ENCODE results near the gene REV3L.
"Not testable (repeated sequence)": the region's sequence is repeated elsewhere in the genome, so short reads cannot be mapped to it uniquely, and the experiment has no call there.

Gene REV3L

DNA sequence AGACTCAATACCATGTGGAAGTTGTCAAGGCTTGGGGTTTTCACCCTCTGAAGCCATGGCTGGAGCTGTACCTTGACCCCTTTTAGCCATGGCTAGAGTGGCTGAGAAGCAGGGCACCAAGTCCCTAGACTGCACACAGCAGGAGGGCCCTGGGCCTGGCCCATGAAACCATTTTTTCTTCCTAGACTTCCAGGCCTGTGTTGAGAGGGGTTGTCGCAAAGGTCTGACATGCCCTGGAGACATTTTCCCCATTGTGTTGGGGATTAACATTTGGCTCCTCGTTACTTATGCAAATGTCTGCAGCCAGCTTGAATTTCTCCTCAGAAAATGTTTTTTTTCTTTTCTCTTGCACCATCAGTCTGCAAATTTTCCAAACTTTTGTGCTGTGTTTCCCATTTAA, 199.3 kb downstream of the REV3L start:
- DNase-seq = no peak

DNA sequence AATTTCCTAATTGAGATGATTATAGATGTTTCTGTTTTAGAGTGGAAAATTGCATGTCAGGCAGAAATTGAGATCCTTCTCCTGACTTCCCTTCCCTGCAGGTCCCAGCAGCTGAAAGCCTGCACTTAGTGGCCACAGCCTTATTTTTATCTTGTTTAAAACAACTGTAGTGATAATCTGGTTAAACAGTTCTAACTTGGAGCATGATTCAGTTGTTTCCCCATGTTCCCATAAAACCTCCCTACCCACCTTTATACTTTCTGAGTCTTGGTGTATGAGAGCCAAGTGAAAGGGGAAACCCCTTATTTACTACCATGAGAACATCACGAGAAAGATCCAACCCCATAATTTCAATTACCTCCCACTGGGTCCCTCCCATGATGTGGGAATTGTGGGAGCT, 200.5 kb downstream of the REV3L start:
- no peak for DNase-seq

DNA sequence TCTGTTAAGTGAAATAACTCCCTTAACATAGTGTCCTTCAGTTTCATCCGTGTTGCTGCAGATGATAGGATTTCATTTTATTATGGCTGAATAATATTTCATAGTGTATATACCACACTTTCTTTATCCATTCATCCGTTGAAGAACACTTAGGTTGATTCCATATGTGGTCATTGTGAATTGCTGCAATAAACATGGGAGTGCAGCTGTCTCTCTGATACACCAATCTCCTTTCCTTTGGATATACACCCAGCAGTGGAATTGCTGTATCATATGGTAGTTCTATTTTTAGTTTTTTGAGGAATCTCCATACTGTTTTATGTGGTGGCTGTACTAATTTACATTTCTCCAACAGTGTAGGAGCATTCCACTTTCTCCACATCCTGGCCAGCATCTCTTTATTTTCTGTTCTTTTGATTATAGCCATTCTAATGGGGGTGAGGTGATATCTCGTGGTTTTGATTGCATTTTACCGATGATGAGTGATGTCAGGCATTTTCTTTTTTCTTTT, 202.5 kb downstream of the REV3L start:
- no peak for DNase-seq

DNA sequence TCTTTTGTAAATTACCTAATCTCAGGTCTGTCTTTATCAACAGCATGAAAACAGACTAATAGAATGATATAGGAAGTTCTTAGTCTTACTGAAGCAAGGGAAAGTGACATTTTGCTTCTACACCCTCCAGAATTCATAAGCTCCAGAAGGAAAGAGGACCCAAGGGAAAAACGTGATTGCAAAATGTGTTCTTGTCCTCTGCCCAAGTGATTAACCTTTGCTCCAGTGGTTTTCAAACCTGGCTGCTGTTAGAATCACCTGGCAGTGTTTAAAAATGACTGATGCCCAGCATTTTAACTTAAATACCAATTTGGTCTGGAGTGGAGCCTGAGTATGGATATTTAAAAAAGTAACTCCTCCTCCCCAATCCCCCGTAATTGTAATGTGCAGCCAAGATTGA, 204.3 kb downstream of the REV3L start:
- DNase-seq = no peak

DNA sequence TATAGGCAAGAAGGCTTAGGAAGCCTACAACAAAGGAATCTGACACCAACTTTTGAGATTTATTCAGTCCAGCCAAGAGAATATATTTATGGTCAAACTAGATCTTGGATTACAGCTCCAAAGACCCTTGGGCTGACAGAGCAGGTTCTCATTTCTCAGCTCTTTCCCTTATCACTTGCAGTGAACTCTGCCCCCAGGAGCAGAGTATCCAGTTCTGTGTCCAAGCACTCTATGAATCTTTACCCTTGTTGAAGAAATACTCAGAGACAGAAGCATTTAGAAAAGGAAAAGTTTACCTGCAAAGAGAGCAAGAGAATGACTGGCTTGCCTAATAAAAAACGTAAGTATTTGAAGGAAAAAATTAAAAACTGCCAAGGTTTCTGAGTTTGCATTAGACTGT, 205.2 kb downstream of the REV3L start:
- DNase-seq = no peak

DNA sequence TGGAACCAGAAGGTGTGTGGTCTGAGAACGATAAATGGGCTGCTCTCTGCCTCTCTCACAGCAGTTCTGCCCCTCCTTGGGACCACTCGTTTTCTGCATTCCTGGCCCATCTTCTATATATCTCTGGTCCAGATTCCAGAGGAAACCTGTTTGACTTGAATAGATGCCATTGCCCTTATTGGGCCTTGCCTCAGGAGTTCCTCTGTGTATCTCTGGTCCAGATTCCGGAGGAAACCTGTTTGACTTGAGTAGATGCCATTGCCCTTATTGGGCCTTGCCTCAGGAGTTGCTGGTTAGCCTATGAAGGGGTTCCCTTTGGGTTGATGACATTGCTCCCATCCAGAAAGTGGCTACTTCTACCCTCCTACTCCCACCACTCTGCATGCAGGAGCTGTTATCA, 206.3 kb downstream of the REV3L start:
- no peak for DNase-seq

DNA sequence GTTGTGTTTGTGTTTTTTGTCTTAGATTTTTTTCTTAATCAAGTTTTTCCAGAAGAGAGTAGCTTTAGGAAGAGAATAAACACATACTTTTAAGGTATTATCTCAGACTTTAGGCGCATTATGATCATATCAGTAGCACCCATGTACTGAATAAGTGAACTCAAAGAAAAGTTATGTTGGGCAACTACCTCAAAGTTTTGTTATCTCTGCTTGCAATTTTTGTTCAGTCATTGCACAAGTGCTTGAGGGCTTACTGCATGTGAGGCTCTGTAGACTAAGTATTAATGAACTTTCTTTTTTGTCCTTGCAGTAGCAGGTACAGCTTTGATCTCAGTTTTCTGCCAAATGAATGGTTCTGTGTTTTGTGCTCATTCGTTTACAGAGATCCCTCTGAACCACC, 206.7 kb downstream of the REV3L start:
- no peak for DNase-seq

DNA sequence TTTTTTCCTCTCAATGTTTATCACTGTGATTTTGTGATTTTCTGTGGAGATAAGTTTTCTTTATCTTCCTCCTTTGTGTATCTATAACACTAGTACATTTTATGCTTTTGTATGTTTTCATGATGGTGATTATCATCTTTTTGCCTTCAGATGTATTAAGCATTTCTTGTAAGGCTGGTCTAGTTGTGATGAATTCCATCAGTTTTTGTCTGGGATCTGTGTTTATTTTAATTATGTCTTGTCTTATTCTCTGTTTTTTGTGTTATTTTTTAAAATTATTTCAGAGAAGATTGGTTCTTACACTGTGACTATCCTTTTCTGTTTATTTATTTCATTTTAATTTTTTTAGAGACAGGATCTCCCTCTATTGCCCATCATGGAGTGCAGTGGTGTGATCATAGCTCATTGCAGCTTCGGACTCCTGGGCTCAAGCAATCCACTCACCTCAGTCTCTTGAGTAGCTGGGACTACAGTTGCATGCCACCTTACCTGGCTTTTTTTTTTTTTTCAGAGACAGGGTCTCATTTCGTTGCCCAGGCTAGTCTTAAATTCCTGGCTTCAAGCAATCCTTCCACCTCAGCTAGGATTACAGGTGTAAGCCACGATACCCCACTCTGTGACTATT, 208.3 kb downstream of the REV3L start:
- DNase-seq = no peak

DNA sequence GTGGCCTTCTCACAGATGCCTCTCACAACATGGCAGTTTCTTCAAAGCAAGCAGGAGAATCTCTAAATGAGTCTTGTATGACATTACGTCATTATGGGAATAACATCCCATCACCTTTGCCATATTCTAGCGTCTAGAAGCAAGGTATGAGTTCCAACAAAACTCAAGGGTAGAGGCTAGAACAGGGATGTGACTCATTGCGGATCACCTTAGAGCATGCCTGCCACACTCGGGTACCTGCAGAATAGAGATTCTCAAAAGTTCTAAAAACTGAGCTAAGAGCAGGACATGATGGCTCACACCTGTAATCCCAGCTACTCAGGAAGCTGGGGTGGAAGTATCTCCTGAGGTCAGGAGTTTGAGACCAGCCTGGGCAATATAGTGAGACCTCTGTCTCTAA, 212.9 kb downstream of the REV3L start:
- DNase-seq = no peak

DNA sequence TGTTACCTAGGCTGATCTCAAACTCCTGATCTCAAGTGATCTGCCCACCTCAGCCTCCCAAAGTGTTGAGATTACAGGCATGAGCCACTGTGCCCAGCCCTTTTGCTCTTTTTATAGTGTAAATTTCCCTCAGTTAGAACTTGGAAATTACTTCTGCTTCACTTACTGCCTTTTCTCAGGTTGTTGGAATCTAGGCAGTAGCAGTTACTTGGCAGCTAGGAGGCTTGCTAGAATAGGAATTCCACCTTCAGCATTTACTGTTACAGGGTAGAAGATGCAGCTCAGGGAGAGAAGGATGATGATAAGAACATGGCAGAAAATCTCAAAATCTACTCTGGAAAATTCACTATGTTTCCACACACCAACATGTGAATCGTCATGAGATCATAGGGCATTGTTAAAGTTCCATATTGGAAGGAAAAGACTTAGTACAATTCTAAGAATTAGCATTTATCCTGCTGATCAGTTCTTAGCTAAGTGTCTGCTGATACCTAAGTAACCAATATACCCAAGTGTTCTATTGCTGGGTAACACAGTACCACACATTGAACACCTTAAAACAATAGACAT, 213.5 kb downstream of the REV3L start:
- DNase-seq = no peak

DNA sequence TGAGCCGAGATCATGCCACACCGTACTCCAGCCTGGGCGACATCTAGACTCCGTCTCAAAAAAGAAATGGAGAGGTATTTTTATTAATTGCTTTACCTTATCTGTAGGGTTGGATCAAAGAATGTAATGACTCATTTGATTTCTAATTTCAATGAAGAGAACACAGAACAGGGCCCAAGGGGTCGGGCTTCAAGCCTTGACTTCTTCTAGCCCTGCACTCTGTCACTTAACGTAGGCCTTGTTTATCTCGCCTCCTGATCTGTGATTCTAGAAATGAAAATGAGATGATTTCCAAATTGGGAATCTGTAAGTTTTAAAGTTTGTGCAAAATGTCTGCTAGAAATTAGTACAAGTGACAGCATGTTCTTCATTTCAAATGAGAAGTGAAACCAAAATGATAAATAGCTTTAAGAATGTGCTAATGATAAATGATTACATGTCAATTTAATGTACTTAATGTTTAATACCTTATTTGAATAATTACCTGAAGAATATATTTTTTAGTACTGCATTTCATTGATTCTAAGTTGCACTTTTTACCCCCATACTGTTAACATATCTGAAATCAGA, 215.2 kb downstream of the REV3L start:
- no peak for DNase-seq

DNA sequence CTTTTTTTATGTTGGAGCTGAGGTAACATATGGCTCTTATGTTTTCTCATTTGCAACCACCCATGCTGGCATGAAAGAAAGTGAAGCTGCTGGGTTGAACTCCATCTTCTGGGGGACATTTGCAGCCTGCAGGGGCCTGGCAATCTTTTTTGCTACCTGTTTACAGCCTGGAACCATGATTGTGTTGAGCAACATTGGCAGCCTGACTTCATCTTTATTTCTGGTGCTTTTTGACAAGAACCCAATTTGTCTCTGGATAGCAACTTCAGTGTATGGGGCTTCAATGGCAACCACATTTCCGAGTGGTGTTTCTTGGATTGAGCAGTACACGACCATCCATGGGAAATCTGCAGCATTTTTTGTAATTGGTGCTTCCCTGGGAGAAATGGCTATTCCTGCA, 216.7 kb downstream of the REV3L start:
- no peak for DNase-seq

DNA sequence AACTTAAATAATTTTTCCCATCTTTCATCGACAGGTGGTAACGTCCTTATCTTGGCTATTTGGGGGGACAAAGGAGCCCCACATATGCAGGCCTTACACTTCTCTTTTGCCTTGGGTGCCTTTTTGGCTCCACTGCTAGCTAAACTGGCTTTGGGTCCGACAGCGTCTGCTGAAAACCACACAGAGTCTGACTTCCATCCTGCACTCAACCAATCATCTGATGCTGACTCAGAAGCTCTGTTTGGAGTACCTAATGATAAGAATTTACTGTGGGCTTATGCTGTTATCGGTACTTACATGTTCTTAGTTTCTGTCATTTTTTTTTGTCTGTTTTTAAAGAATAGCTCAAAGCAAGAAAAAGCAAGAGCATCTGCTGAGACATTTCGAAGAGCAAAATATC, 217.2 kb downstream of the REV3L start:
- no peak for DNase-seq

DNA sequence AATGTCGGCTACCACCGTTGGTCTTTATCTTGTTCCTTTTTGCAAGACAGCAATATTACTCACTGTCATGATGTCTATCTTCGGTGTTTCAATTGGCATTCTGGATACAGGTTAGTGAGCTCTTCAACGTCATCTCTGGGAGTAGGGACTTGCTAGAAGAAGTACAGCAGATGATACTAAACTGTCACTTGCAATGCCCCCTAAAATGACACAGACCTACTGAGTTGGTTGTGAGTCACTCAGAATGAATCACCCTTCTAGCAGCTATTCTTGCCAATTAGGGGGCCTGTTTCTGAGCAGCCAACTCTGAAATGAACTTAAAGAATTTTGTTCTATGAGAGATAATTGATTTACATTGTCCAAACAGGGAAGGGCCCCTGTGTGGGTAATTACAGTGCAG, 219.2 kb downstream of the REV3L start:
- DNase-seq = no peak

DNA sequence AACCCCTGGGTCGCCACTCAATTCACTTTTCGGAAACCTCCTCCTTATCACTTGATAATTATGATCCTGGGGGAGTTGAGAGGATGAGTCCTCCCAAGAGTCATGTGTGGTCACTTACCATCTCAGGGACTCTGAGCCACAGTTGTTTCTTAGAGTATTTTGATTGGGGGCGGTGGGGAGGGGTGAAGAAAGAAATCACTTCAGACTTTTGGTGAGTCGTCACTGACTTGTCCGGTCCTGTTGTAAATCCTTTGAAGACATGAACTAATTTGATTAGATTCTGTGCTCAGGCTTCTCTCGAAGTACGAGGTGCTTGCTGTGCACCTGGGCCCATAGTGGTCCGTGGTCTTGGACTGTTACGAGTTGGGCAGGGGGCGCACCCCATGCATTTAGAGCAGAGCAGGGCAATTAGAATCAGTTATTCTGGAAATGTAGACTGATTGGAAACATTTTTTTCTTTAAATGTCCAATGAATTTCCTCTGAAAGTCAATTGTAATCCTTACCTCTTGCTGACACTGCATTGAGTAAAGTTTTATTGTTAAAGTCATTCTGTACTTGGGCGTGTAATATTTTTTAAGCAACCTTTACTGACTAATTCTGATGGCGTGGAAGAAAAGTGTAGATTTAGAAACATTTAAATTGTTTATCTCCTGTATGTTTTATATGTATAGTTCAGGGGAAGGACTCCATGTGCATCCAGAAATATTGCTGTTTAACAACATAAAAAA, 222.3 kb downstream of the REV3L start:
- DNase-seq = no peak

DNA sequence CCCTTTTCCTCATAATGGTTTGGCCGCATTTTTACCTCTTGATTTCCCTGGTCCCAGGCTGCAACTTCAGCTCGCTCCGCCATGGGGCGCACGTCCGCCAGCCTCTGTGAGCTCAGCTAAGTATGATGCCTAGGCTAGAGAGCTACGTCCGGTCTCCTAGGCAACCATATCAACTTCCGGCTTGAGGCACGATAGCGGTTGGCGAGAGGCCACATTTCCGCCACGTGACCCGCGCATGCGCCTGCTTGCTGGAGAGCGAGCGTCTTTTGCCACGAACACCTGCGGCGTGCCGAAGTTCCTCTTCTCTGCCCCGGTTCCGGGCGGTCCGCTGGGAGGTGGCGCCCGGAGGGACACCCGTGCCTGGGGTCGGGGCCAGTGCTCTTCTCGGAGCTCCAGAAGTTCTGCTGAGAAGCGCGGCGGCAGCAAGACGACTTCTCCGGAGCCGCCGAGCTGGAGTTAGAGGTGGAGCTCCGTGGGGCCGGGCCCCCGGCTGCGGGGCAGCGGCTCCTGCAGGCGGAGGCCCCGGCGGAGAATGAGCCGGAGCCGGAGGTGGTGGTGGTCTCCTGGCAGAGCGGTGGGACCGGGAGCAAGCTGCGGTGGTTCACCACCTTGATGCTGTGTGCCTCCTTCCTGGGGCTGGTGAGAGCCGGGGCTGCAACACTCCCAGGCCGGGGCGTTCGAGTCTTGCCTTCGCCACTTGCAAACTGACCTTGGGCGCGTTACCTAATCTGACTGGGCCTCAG, 223.8 kb downstream of the REV3L start:
- DNase-seq = peak; percentile 97 to 98

DNA sequence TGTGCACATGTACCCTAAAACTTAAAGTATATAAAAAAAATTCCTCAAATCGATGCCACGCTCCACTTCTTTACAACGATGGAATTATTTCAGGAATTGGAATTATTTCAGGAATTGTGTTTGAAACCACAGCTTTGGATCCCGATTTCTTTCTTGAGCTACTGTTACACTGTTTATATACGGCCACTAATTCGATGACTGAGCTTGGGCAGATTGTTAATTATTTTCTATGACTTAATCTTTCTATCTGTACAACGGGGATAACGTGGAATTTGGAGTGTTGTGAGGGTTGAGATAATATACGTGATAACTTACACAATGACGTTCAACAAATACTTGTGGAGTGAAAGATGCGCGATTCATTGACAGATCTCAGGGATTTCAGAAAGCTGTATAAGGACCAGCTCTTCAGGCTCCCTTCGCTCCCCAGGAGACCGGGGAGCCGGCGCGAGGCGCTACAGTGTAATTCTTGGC, 224.4 kb downstream of the REV3L start:
- DNase-seq = no peak

DNA sequence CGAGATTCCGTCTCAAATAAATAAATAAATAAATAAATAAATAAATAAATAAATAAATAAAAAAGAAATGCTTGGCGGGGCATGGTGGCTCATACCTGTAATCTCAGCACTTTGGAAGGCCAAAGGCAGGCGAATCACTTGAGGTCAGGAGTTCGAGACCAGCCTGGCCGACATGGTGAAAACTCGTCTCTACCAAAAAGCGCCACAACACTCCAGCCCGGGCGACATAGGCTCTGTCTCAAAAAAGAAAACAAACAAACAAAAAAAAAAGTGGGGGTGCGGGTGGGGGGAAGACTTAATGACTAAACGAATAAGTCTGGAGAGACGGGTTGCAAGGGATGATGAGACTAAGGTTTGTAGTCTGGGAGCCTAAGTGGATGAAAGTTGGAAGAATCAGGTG, 225.0 kb downstream of the REV3L start:
- no peak for DNase-seq

DNA sequence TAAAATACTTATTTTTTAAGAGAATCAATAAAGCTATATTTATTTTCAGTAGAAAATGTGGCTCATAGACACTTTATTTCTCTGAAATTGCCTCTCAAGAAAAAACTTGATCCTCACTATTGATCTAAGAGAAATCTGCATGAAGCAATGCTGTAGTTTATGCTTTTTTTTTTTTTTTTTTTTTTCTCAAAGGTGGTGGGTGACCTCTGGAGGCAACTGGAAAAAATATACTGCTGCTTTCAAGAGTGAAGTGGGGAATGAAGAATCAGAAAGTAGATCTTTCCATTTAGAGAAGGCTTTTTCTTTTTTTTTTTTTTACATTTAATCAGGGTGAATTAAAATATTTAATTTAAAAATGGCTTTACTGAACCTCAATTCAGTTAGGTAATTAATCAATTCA, 226.4 kb downstream of the REV3L start:
- DNase-seq = no peak

DNA sequence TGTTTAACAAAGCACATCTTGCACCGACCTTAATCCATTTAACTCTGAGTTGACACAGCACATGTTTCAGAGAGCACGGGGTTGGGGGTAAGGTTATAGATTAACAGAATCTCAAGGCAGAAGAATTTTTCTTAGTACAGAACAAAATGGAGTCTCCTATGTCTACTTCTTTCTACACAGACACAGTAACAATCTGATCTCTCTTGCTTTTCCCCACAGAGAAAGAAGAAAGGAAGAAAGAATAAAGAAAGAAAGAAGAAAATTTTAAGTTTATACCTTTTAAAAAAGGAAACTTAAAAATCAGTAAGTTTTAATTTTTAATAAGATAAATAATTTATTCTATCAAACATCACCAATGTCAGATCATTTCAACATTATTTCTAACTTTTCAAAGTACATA, 227.2 kb downstream of the REV3L start:
- DNase-seq = not testable (repeated sequence)

DNA sequence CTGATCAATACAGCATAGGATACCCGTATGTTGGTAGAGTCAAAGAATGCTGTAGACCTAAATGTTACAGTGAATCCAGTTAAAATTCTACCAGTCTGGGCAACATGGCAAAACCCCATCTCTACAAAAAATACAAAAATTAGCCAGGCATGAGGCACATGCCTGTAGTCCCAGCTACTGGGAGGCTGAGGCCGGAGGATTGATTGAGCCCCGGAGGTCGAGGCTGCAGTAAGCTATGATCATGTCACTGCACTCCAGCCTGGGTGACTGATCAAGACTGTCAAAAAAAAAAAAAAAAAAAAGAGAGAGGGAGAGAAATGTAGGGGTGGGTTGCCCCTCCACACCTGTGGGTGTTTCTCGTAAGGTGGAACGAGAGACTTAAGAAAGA, 228.2 kb downstream of the REV3L start:
- no peak for DNase-seq

DNA sequence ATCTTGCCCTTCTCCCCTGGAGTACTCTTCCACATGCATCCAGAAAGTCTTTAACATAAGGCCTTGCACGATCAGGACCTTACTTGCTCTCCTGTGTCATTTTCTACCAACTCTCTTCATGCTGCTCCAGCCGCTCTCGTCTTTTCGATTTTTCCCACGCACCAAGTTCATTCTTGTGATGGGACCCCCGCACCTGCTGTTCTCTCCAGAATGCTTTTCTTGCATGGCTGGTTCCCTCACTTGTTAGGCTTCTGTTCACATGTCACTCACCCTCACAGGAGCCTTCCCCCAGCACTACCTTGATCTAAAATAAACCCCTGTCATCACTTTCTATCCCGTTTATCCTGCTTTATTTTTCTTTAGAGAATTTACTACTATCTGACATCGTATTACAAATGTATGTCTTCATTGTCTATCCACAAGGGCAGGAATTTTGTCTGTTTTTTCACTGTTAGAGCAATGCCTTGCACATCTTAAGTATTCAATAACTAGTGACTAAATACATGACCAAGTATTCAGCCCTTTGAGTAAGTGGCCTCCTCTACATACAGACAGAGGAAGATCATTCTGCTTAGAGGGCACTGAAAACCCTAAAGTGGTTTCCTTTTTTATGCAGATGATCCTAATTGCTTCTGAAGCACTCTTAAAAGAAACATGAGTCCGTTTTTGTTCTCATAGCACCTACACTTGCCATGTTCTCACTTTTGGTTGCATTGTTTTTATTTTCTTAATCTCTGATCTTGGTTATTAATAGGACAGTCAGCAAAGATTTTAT, 228.8 kb downstream of the REV3L start:
- DNase-seq = no peak

Data from stimulated activated CD4-positive, alpha-beta T cell treated with anti-CD3 and anti-CD28 coated beads, Interleukin-2, amount 100 ng/mL, for 48 hours (primary cell).